ENCODE data around the gene TMA7B.

Gene TMA7B

DNA sequence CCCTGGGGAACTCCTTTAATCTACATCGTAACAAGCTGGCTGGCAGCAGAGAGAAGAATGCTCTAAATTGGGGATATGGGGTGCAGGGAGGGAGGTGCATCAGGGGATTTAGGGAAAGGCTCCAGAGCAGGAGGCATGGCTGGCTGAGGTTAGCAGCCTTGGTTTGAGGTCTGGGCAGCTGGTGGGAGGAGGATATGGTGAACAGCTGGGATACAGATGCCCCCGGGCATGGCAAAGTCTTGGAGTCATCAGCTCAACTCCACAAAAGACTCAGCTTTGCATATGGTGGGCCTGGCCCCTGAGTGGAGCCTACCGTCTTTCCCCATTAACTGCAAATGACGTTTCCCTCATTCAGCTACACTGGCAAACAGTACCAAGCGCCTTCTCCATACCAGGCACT is 40.0 kb downstream of the TMA7B start:
- no peak for DNase-seq (ENCODE audit: low read depth)
- TF ChIP-seq CTCF (IDR thresholded peaks at IDR 0.05; ENCODE audit: insufficient read depth, low read depth, low read length, missing control alignments): no peak
- no peak overlapping the region for H3K4me3 ChIP-seq (ENCODE audit: low read depth, low read length)

DNA sequence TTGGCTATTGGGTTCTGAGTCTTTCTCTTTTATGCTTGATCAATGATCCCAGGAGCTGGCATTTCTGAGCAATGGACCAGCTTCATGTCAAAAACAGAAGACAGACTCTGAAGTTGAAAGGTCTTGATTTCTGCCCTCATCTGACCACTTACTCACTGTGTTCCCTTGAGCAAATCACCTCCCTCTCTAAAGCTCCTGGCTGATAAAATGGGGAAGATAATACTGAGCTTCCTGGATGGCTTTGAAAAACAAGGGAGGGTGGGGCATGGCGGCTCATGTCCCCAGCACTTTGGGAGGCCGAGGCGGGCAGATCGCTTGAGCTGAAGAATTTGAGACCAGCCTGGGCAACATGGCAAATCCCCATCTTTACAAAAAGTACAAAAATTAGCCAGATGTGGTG is 40.9 kb downstream of the TMA7B start:
- H3K4me3 ChIP-seq (ENCODE audit: low read depth, low read length): no peak overlapping the region
- DNase-seq (ENCODE audit: low read depth): no peak
- no peak for TF ChIP-seq CTCF (IDR thresholded peaks at IDR 0.05; ENCODE audit: insufficient read depth, low read depth, low read length, missing control alignments)

- no peak for DNase-seq (ENCODE audit: low read depth)
Measured at GRCh38 chr22:40001800-40002577, 41.8 kb downstream of the TMA7B start.

DNA sequence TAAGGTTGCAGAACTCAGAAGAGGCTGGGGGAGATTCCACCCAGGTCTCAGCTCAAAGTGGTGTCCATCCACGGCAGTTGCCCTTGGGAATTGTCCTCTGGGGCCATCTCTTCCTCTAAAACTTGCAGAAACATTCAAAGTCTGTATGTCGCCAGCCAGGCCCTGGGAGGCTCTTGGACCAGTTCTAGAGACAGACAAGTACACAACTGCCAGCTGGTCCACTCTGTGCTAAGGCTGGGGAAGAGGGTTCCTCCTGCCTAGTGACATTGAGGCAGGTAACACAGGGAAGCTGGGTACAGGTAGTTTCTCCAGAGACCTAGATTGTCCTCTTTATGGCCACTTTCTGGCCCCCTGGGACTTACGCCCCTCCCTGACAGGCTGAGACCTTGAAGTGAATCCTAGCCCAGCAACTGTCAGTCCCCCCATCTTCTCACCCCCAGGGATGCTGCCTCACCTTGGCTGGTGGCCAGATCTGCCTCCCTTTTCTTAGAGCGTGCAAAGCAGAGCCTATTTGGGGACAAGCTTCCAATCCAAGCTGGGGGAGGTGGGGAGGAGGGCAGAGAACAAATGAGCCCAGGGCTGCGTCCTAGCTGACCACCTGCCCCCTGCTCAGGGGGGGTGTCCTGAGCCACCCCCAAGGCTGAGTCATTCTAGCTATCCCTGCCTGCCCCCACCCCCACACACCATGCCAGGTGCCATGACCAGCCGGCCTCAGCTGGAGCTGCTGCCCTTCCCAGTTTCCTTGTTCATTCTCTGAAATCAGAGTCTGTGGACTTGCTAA is 42.9 kb downstream of the TMA7B start:
- no peak overlapping the region for H3K4me3 ChIP-seq (ENCODE audit: low read depth, low read length)
- no peak for TF ChIP-seq CTCF (IDR thresholded peaks at IDR 0.05; ENCODE audit: insufficient read depth, low read depth, low read length, missing control alignments)
- DNase-seq (ENCODE audit: low read depth): no peak

More at GRCh38 chr22:40001800-40002577, 41.8 kb downstream of the TMA7B start:
- no peak for TF ChIP-seq CTCF (IDR thresholded peaks at IDR 0.05; ENCODE audit: insufficient read depth, low read depth, low read length, missing control alignments)
- no peak overlapping the region for H3K4me3 ChIP-seq (ENCODE audit: low read depth, low read length)

GRCh38 chr22:40004836-40005235 is 44.6 kb downstream of the TMA7B start:
- no peak overlapping the region for H3K4me3 ChIP-seq (ENCODE audit: low read depth, low read length)
- no peak for TF ChIP-seq CTCF (IDR thresholded peaks at IDR 0.05; ENCODE audit: insufficient read depth, low read depth, low read length, missing control alignments)
- DNase-seq (ENCODE audit: low read depth): no peak

DNA sequence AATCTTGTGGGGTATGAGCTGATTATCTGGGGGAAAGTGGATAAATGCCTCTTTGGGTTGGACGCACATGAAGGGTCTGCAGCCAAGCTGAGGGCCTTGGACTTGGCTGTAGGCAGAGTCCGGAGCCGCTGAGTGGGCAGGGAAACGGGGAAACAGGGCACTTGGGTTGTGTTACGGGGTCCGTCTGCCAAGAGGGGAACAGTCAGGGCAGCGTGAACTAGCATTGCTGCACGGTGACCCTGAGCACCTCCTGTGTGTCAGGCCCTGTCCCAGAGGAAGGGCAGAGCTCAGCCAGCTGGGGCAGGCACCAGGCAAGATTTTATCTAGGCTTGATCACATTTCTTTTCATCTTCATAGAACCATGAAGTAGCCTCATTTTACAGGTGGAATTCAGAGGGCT is 46.4 kb downstream of the TMA7B start:
- no peak for DNase-seq (ENCODE audit: low read depth)
- TF ChIP-seq CTCF (IDR thresholded peaks at IDR 0.05; ENCODE audit: insufficient read depth, low read depth, low read length, missing control alignments): no peak
- H3K4me3 ChIP-seq (ENCODE audit: low read depth, low read length): no peak overlapping the region

All from GM12865 (cell line).